HG03469 (cell line): ENCODE measurements around the gene PDCD11.
"Not testable (repeated sequence)": the region's sequence is repeated elsewhere in the genome, so short reads cannot be mapped to it uniquely, and the experiment has no call there.

Experiments used
- ATAC-seq: cut with Tn5 transposase; IDR thresholded peaks from one replicate; pipeline ENCODE4 v1.9.1; 2021; ENCODE audit warnings: mild to moderate bottlenecking, moderate library complexity, moderate number of reproducible peaks; ENCODE audit not compliant: unreplicated experiment

Gene PDCD11

GRCh38 chr10:103396067-103396788, at the start of gene PDCD11, which contains the start of gene ATP5MK:
TSS of gene PDCD11 (plus strand) at chr10:103396626. CDS start at chr10:103398427, 1,801 bp downstream.
TSS of gene ATP5MK (minus strand) at chr10:103396475. CDS start at chr10:103392457, 4,018 bp downstream.
- peak; percentile 95 for ATAC-seq

- ATAC-seq, result no peak
Measured at GRCh38 chr10:103350175-103350516, 46.3 kb upstream of the PDCD11 start.

DNA sequence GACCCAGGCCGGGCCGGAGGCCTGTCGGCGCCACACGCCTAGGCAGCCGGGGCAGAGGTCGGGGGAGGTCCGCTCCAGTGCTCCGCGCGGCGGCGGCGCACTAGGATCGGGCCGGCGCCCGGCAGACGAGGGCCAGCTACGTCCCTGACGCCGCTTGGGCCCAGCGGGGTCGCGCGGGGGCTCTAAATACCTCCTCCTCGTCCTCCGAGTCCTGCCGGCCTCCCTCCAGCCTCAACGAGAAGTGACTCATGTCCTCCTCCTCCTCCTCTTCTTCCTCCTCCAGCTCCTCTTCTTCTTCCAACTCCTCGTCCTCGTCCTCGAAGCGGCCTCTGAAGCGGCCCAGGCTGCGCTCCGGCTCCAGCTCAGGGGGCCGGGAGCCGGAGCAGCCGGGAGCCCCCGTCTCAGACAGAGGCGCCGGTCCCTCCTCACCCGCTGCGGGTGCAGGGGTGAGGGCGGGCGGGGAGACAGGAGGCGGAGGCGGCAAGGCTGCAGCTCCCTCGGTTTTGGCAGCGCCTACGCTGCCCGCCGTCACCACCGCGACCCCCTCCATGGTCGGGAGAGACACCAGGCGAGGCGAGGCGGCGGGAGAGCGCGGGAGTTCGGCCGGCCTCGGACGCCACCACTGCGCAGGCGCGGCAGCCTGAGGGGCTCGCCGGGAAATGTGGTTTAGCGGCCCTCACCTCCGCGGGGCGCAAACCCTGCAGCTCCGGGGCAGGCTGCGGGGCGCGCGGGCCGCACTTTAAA, 45.7 kb upstream of the PDCD11 start, which contains the start of gene PCGF6:
Gene PCGF6, minus strand, starts transcription at position 624 of the 744 bp plus-strand sequence. Its CDS starts 74 bp downstream, at position 550.
- no peak for ATAC-seq

GRCh38 chr10:103353281-103353680, 43.1 kb upstream of the PDCD11 start:
- no peak for ATAC-seq

DNA sequence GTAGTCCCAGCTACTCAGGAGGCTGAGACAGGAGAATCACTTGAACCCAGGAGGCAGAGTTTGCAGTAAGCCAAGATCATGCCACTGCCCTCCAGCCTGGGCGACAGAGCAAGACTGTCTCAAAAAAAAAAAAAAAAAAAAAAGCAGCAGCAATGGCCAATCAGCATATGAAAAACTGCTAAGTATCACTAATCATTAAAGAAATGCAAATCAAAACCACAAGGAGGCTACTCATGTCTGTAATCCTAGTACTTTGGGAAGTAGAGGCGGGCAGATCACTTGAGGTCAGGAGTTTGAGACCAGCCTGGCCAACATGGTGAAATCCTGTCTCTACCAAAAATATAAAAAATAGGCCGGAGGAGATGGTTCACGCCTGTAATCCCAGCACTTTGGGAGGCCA, 41.9 kb upstream of the PDCD11 start:
- ATAC-seq, result not testable (repeated sequence)

GRCh38 chr10:103355906-103356599, 40.4 kb upstream of the PDCD11 start:
- no peak for ATAC-seq

DNA sequence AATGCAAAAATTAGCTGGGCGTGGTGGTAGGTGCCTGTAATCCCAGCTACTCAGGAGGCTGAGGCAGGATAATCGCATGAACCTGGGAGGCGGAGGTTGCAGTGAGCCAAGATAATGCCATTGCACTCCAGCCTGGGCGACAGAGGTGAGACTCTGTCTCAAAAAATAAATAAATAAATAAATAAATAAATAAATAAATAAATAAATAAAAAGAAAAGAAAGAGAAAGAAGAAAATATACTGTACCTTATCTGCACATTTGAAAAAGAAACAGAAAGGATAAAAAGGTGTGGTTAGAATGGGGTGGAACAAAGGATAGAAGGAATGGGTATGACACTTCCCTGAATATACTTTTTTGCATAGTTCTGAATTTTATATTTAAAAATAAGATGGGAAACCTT, 36.9 kb upstream of the PDCD11 start:
- ATAC-seq, result not testable (repeated sequence)

- not testable (repeated sequence) for ATAC-seq
Measured at GRCh38 chr10:103360791-103361190, 35.6 kb upstream of the PDCD11 start.

DNA sequence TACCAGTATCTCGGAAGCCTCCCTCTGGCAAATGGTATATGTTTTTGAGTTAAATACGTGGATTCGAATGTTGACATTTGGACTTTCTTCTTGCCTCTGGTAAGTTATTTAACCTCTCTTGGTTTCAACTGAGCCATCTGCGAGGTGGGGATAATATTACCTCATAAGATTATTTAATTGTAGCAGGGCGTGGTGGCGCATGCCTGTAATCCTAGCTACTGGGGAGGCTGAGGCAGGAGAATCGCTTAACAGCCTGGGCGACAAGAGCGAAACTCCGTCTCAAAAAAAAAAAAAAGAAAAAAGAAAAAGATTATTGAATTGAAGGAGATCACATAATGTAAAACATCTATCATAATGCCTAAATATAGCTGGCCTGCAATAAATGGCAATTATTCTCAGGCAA, 29.0 kb upstream of the PDCD11 start:
- ATAC-seq, result no peak

DNA sequence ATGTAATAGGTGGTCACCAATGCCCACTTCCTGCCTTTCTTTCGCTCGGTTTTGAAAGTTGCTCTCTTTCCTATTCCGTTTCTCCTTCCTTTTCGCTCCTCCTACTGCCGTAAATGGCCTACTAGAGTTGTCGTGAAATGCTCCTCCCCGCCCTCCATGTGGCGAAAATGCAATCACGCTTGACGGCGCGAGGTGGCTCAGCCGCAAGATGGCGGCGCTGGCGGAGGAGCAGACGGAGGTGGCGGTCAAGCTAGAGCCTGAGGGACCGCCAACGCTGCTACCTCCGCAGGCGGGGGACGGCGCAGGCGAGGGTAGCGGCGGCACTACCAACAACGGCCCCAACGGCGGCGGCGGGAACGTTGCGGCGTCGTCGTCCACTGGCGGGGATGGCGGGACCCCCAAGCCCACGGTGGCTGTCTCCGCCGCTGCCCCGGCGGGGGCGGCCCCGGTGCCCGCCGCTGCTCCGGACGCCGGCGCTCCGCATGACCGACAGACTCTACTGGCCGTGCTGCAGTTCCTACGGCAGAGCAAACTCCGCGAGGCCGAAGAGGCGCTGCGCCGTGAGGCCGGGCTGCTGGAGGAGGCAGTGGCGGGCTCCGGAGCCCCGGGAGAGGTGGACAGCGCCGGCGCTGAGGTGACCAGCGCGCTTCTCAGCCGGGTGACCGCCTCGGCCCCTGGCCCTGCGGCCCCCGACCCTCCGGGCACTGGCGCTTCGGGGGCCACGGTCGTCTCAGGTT, 28.5 kb upstream of the PDCD11 start, which contains the start of gene TAF5:
Gene TAF5, plus strand, starts transcription at position 195 of the 737 bp plus-strand sequence. Its CDS starts 14 bp downstream, at position 209.
- ATAC-seq, result peak; percentile 39

- ATAC-seq, result no peak
Measured at GRCh38 chr10:103373544-103373943, 22.9 kb upstream of the PDCD11 start.

GRCh38 chr10:103374263-103374662, 22.2 kb upstream of the PDCD11 start:
- no peak for ATAC-seq

- no peak for ATAC-seq
Measured at GRCh38 chr10:103382769-103383168, 13.7 kb upstream of the PDCD11 start.

- ATAC-seq, result no peak
Measured at GRCh38 chr10:103394180-103394579, 2.2 kb upstream of the PDCD11 start.

- no peak for ATAC-seq
Measured at GRCh38 chr10:103395754-103396066, 716 bp upstream of the PDCD11 start.

DNA sequence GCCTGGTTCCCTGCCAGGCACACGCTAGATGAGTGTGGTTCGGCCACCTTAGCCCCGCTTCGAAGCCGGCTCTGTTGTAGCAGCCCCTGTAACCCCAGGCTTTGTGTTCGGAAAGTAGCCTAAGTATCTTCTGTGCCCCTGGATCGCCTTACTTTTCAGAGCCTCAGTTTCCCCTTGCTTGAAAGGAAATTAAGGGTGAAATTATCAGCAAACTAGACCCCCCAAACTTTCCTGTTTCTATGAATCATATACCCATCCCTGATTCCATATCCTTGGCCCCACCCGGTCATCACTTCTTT, 312 bp downstream of the PDCD11 start:
- ATAC-seq, result no peak

GRCh38 chr10:103397191-103397825, 882 bp downstream of the PDCD11 start:
- no peak for ATAC-seq

DNA sequence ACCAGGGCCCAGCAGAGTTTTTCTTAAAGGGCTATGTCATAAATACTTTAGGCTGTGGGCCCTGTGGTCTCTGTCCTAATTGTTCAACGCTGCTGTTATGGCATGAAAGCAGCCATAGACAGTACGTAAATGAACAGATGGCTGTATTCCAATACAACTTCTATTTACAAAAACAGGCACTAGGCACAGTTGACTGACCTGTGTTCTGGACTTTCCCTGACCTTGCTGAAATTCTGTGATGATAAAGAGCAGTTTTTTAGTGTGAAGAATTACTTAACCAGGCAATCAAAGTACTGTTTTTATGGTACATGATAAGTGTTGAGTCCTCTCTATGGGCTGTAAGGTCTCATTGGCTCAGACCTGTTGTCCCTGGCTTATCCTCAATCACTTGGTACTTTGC, 17.1 kb downstream of the PDCD11 start:
- ATAC-seq, result no peak

GRCh38 chr10:103415581-103415980, 19.2 kb downstream of the PDCD11 start:
- no peak for ATAC-seq

DNA sequence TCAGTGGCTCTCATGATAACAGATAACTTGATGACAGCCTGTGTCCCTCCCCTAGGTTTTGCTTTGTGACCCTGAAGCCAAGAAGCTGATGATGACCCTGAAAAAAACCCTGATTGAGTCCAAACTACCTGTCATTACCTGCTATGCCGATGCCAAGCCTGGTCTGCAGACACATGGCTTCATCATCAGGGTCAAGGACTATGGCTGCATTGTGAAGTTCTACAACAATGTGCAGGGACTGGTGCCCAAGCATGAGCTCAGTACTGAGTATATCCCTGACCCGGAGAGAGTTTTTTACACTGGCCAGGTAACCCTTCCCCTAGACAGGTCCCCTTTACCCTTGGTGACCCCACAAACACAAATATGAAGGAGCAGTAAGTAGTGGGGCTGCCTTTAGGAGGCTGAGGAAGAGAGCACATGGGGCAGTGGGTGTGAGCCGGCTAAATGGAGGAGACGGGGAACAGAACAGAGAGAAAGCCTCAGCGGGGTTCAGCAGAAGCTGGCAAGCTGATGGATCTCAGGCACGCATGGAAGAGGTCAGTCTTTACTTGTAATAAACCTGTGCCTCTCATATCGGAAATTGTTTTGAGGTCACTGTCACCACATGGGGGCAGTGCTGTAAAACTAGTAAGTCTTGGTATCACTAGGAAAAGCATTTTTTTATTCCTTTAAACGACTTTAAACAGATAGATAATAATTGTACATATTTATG, 20.2 kb downstream of the PDCD11 start:
- no peak for ATAC-seq
